ENCODE data around the gene VPS37D. TPM values are rescaled to one million over a fixed set of nuclear protein-coding genes. Genes with fewer than 3 reads are reported as not detected.

Gene VPS37D
- total RNA-seq, 1 experiment from 2014 or later: 0.85 TPM

DNA sequence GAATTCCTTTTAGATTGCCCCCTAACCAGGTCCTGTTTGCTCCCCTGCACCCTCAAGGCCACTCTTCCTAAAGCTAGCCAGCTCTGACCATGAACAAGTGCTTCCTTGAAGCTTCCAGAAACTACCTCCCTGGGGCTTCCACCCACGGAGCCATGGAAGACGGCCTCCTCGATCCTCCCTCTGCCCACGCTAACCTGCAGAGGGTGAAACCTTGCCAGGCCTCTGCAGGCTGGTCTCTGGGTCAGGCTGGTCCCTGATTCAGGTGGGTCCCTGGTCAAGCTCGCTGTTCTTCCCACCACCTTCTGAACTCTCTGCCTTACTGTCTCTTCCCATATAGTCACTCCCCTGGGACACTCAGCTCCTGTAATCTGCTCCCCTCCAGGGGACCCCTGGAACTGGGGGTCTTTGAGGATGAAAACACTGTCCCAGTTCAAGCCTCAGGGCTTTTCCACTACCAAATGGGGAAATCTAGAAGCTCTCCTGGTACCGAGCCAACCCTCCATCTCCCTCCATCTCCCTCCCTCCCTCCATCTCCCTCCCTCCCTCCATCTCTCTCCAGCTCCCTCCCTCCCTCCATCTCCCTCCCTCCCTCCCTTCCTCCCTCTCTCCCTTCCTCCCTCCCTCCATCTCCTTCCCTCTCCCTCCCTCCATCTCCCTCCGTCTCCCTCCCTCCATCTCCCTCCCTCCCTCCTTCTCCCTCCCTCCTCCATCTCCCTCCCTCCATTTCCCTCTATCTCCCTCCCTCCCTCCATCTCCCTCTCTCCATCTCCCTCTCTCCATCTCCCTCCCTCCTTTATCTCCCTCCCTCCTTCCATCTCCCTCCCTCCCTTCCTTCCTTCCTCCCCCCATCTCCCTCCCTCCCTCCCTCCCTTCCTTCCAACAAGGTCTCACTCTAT lies 46.2 kb upstream of the VPS37D start:
- no peak overlapping the region for H3K27ac ChIP-seq (ENCODE audit: insufficient read length, low read depth, low read length)
- H3K56ac ChIP-seq (ENCODE audit: insufficient read length, low read depth, low read length): no peak overlapping the region
- no peaks in the 10 kb centered on the region for H3K79me1 ChIP-seq (ENCODE audit: insufficient read depth, low read depth, low read length, poor library complexity, severe bottlenecking)
- H3K4ac ChIP-seq (ENCODE audit: low read depth, low read length): no peak overlapping the region
- no peak overlapping the region for H2BK12ac ChIP-seq (ENCODE audit: insufficient read length, low read depth, low read length)
- H3K4me1 ChIP-seq (ENCODE audit: insufficient read depth, low read length): no peaks in the 10 kb centered on the region; the same call in 1 of the 2 replicates
- H3K27me3 ChIP-seq (ENCODE audit: insufficient read depth, low read length): no peaks in the 10 kb centered on the region
- H3K18ac ChIP-seq (ENCODE audit: insufficient read length, low read depth, low read length): no peak overlapping the region
- H2BK120ac ChIP-seq (ENCODE audit: low read depth, low read length, poor library complexity, severe bottlenecking): no peak overlapping the region
- H3K9me3 ChIP-seq (ENCODE audit: control insufficient read depth, low read depth, low read length): no peaks in the 10 kb centered on the region
- peaks cover 2 to 24% of the 10 kb centered on the region in 2 experiments; a peak in 2 of 4 replicates for H3K4me1 Mint-ChIP-seq
- peak overlapping the region; percentile 75; the same call in 1 of the 2 replicates for H2BK15ac ChIP-seq (ENCODE audit: low read depth, low read length)
- no peak for DNase-seq
- no peaks in the 10 kb centered on the region for H3K9me3 Mint-ChIP-seq
- H2BK20ac ChIP-seq (ENCODE audit: low read depth, low read length, poor library complexity, severe bottlenecking): no peak overlapping the region
- H3K4me3 Mint-ChIP-seq: no peak overlapping the region
- H2AFZ ChIP-seq (ENCODE audit: low read length): no peak overlapping the region
- no peaks in the 10 kb centered on the region for H3K79me2 ChIP-seq (ENCODE audit: insufficient read depth, low read length)
- no peak overlapping the region for H3T11ph ChIP-seq (ENCODE audit: low read length)
- no peak overlapping the region for H2AK5ac ChIP-seq (ENCODE audit: insufficient read length, low read length)
- H3K27me3 Mint-ChIP-seq (ENCODE audit: low read depth): peaks cover 34% of the 10 kb centered on the region
- 100% methylated on average over 1 of the region's 7 CpGs for WGBS (ENCODE audit: extremely low coverage, insufficient read length, low lambda C conversion rate)
- H3K14ac ChIP-seq (ENCODE audit: insufficient read depth, low read length): no peak overlapping the region
- no peak overlapping the region for H4K5ac ChIP-seq (ENCODE audit: insufficient read length, low read depth, low read length)
- no peak overlapping the region for H3K27ac Mint-ChIP-seq
- peaks cover 15% of the 10 kb centered on the region for H3K23me2 ChIP-seq (ENCODE audit: insufficient read length, low read depth, low read length, poor library complexity, severe bottlenecking)
- no peak overlapping the region for H2BK5ac ChIP-seq (ENCODE audit: insufficient read length, low read length)
- no peak overlapping the region for H3K23ac ChIP-seq (ENCODE audit: insufficient read length, low read depth, low read length)
- no peaks in the 10 kb centered on the region for H4K20me1 ChIP-seq (ENCODE audit: control insufficient read depth, insufficient read depth, insufficient read length)
- no peak for TF ChIP-seq CTCF (conservative IDR thresholded peaks at IDR 0.05)
- H4K8ac ChIP-seq (replicated peaks; ENCODE audit: insufficient read length, low read depth, low read length): no peak overlapping the region
- no peak overlapping the region for H3K9ac ChIP-seq (ENCODE audit: extremely low read depth, insufficient read length, low read length)
- no peak overlapping the region for H3K4me2 ChIP-seq (ENCODE audit: insufficient read depth, insufficient read length, low read length)
- no peak overlapping the region for H4K91ac ChIP-seq (ENCODE audit: insufficient read length, low read depth, low read length)
- H3K36me3 Mint-ChIP-seq (ENCODE audit: insufficient read depth in 1 of 3, low read depth in 3 of 3): peaks cover 0 to 5% (median 0%) of the 10 kb centered on the region in 3 experiments; a peak in 1 of 7 replicates

Measured in H9 (cell line).